ENCODE data around the gene BRIP1.

DNA sequence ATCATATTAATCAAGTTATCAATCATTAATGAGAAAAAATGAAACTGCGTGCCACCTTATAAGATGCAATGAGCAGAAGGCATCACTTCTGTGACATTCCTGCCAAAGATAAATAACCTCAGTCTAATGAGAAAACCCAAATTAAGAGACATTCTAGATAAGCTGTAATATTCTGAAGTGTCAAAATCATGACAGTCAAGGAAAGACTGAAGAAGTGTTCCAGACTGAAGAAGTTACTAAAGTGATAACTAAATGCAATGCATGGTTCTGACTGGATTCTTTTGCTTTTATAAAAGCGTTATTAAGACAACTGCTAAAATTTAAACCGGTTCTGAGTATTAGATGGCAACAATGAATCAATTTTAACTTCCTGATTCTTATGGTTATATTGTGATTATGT, 30.9 kb downstream of the BRIP1 start:
- no peak for TF ChIP-seq GATA3 (IDR thresholded peaks at IDR 0.05; ENCODE audit: low read depth, low read length)
- TF ChIP-seq GATA2 (IDR thresholded peaks at IDR 0.05; ENCODE audit: low read depth, low read length) = no peak
